ENCODE measurements around the gene PIK3CB.

DNA sequence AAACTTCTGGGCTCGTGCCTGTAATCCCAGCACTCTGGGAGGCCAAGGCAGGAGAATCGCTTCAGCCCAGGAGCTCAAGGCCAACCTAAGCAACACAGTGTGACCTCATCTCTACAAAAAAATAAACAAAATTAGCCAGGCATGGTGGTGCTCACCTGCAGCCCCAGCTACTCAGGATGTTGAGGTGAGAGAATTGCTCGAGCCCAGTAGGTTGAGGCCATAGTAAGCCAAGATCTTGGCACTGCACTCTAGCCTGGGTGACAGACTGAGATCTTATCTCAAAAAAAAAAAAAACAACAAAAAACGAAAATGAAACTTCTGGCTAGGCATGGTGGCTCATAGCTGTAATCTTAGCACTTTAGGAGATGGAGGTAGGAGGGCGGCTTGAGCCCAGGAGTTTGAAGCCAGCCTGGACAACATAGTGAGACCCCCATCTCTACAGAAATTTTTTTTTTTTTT lies 53.7 kb downstream of the PIK3CB start:
- TF ChIP-seq, protein P1, sequence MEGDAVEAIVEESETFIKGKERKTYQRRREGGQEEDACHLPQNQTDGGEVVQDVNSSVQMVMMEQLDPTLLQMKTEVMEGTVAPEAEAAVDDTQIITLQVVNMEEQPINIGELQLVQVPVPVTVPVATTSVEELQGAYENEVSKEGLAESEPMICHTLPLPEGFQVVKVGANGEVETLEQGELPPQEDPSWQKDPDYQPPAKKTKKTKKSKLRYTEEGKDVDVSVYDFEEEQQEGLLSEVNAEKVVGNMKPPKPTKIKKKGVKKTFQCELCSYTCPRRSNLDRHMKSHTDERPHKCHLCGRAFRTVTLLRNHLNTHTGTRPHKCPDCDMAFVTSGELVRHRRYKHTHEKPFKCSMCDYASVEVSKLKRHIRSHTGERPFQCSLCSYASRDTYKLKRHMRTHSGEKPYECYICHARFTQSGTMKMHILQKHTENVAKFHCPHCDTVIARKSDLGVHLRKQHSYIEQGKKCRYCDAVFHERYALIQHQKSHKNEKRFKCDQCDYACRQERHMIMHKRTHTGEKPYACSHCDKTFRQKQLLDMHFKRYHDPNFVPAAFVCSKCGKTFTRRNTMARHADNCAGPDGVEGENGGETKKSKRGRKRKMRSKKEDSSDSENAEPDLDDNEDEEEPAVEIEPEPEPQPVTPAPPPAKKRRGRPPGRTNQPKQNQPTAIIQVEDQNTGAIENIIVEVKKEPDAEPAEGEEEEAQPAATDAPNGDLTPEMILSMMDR (IDR thresholded peaks at IDR 0.05; ENCODE audit: low read depth, low read length): no peak
- TF ChIP-seq POLR2A (IDR thresholded peaks at IDR 0.05; ENCODE audit: extremely low read depth, insufficient read length): no peak

All from NB4 (cell line).